Measurements from ENCODE around the gene TRIM41.

Gene TRIM41

DNA sequence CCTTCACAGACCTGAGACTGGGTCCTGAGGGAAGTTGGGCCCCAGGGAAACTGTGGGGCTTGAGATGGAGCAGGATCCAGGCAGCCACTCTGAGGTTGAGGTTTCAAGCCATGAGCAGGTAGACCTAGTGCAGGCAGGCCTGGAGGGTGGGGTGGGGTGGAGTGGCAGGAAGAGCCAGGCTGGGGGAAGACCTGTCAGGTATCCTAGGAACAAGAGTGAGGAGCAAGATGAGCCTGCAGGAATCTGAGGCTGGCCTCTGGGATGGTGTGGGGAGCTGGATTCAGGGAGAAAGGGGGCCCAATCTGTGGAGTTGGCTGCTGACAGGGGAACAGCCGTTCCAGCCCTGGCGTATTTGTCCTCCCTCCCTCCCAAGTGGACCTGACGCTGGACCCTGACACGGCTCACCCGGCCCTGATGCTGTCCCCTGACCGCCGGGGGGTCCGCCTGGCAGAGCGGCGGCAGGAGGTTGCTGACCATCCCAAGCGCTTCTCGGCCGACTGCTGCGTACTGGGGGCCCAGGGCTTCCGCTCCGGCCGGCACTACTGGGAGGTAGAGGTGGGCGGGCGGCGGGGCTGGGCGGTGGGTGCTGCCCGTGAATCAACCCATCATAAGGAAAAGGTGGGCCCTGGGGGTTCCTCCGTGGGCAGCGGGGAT lies 10.8 kb downstream of the TRIM41 start:
- no peak for DNase-seq

- DNase-seq, result no peak
Observed at GRCh38 chr5:181234455-181235306, 11.6 kb downstream of the TRIM41 start.

- no peak for DNase-seq
Observed at GRCh38 chr5:181235323-181235688, 12.2 kb downstream of the TRIM41 start.

- no peak for DNase-seq
Observed at GRCh38 chr5:181235689-181236366, 12.7 kb downstream of the TRIM41 start.

- DNase-seq, result no peak
Observed at GRCh38 chr5:181236471-181236870, 13.4 kb downstream of the TRIM41 start.

DNA sequence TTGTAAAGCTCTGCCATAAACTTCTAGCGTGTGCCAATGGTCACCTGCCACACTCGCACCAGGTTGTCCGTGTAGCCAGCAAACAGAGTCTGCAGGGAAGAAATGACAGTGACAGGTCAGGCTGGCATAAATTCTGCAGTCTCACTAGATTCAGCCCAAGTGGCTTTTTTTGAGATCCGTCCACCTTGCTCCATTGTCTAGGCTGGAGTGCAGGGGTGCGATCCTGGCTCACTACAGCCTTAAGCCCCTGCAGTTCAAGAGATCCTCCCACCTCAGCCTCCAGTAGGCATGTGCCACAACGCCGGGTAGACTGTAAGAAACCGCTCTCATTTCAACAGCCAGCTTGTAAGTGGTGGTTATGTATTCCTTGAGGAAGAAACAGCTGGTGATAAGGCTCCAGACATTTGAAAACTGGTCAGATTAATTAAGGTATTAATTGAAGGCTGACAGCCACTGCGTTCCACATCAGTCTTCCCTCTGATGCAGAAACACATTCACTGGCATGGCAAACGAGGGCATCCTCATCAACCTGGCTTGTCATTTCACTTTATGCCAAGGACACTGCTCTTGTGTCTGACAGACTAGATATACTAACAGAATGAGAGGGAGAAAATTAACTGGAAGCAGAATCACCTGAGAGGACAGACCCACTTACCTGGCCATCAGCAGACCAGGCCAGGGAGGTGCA lies 14.0 kb downstream of the TRIM41 start:
- DNase-seq, result no peak

DNA sequence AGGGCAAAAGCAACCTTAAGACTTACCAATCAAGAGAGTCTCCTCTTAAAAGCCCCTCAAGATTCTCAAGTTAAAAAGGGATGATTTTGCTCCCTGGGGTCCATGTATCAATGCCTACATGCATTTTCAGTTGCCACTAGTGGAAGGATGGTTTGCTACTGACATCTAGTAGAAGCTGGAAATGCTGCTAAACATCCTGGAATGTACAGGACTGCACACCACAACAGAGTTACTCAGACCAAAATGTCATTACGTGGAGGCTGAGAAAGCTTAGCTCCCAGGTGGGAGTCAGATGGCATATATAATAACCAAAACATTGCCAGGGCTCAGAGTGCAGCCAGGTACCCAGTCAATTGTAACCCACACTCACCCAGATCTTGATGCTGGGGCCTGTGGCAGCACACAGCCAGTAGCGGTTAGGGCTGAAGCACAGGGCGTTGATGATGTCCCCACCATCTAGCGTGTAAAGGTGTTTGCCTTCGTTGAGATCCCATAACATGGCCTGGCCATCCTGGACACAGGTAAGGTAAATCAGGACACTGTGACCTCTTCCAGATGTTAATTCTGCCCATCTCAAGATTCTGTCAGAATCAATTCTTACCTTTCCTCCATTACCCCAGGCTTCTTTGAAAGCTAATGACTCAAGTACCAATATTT lies 14.8 kb downstream of the TRIM41 start:
- DNase-seq, result no peak

DNA sequence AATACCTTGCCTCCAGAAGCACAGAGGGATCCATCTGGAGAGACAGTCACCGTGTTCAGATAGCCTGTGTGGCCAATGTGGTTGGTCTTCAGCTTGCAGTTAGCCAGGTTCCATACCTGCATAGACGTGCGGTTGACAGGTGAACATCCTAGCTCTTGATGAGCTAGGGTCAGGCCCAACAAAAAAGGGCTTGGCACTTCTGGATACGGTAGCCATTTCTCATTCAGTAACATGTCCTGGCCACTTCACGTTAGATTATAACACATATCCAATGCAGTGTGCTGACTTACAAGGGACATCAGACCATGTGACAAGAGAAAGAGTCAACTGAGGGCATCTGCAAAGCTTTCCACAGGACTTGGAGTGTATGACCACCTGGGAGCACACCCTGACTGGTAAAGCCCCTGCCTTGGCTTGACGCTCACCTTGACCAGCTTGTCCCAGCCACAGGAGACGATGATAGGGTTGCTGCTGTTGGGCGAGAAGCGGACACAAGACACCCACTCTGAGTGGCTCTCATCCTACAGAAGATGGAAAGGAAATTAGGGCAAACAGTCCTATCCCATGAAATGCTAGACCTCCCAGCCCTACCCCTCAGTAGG lies 16.1 kb downstream of the TRIM41 start:
- DNase-seq, result no peak

GRCh38 chr5:181241393-181241975 lies 18.4 kb downstream of the TRIM41 start:
- no peak for DNase-seq

DNA sequence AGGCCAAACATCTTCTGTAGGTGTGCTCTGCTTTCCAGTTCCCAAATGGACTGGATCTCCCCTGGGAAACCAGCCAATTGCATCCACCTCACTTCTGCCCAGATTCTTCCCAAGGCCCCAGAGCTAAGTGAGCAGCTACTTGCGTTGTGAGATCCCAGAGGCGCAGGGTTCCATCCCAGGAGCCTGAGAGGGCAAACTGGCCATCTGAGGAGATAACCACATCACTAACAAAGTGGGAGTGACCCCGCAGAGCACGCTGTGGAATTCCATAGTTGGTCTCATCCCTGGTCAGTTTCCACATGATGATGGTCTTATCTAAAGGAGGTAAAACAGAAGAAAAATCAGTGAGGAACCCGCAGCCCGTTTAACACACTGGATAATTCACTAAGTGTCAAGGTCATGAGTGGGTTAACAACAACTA lies 19.0 kb downstream of the TRIM41 start:
- DNase-seq, result no peak

DNA sequence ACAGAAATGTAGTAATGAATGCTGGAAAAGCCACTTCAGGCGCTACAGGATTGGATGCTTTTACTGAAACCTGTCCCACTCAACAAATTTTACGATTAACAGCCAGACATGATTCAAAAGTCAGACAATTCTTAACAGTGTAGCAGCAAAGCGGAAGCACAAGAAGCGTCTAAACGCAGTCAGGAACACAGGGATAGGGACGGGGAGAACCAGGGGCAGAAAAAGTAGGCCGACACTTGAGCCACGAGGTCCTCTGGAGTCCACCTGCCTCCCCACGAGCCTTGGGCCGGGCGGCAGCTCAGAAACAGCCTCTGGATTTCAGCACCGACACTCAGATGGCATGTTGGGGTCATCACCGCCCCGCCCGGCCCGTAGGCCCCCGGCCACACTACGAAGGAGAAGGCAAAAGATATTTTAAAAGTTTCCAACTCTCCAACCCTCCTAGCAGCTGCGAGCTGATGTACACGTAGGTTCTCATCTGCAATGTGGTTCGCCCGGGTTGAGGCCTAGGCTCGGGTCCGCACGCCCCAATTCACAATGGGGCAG lies 20.0 kb downstream of the TRIM41 start:
- DNase-seq, result no peak

DNA sequence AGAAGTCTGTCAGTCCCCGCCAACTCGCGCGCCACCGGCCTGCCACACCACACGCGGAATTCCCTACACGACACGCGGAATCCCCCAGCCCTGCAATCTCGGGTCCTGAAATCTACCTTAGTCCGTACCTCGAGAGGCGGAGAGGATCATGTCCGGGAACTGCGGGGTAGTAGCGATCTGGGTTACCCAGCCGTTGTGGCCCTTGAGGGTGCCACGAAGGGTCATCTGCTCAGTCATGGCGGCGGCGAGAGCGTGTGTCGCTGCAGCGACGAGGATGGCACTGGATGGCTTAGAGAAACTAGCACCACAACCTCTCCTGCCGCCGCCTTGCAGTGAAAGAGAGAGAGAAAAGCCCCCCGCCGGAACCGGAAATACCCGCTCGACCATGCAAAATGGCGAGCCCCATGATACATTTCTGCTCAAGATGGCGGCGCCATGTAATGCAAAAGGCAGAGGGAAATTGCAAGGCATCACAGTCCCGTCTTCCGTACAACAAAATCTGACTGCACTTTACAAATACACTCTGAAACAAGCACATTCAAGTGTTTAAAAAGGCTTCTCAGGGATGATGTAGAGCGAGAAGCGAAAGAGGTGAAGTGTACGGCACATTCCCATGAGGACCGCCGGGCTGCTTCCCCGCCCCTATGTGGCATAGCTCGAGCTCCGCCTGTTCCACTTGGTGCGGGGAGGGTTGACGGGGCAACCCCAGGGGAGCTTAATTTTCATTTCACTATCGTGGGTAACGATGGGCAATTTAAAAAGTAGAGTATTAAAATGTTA lies 20.7 kb downstream of the TRIM41 start, which contains the start of gene RACK1:
Gene RACK1 (minus strand): TSS at position 343 of the 780 bp plus-strand sequence. CDS start 106 bp downstream, at position 237.
- DNase-seq, result no peak

DNA sequence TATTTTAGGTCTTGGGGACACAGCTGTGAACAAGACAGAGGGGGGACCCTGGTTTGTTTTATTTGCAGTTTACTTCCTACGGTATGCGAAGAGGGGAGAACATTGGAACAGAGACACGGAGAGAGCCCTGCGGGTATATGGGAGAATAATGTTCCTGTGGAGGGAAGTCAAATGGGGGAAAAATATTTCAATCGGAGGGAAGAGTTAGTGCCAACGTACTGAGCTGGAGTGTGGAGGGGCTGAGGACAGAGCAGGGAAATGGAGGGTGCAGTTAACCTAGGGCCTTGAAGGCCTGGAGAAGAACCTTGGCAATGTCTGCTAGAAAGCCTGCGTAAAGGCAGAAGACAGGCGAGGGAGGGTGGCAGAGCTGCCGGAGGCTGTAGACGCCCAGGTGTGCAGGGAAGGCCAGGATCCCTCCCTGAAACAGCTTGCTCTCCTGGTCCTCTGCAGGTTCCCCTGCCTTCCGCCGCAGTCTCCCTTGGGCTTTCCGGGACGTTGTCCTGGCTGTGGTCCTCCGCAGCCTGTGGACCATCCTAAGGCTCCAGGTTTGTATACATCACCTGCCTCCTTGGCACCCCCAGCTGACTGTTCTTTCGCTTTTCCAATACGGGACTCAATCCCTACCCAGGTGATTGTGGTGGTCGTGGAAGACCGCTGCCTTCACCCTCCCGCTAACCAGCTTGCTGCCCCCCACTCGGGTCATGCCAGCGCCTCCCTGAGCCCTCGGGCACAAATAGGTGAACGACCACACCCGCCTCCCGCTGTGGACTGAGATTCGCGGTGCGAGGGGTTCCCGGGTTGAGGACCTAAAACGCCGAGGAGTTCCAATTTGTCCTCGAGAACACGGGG lies 22.6 kb downstream of the TRIM41 start:
- no peak for DNase-seq

DNA sequence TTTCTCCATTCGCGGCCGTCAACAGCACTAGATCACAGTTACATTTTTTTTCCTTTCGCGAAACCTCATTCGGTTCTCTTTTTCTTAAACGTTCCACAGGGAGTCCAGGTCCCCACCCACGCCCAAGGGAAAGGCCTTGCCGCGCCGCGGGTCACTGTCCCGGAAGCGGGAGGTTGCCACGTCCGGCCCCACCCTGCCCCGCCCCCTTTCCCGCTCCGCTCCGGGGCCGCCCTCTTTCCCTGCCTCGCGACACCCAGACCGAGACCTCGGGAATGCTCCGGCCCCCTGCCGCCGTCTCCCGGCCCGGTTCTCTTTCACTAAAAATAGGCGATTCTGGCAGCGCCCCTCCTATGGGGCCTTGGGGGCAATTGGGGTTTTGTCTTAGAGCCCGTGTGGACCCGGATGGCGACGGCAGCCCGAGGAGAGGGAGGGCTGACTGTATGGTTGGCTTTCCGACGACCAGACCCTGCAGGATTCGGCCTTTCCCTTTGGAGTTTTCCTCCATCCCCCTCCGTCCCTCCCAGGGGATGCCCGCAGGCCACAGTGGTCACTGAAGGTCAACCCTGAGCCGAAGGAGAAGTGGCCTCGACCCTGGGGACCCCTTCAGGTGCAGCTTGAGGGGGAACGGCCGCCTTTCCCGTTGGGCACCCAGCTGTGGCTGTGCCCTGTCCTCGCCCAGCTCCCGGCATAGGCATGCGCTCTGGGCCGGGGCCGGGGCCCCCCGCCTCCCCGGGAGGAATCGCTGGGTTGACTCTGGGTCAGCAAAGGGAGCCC lies 23.4 kb downstream of the TRIM41 start:
- DNase-seq, result no peak

- no peak for DNase-seq
Observed at GRCh38 chr5:181248277-181248676, 25.2 kb downstream of the TRIM41 start.

DNA sequence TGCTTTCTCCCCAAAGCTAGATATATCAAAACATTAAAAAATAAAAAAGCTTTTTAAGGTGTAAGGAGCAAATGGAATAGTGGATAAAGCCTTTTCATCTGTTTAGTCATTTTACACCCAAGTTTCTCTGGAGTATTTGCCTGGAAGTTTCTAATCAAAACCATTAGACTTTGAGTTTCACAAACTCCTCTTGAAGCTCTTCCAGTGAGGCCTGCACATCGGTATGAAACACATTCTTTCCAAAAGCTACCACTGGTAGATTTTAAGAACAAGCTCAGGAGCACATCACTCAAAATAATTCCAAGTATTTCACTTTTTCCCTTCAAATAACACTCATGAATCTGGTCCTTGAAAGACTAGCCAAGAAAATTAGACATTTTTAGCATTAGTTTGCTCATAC lies 32.2 kb downstream of the TRIM41 start:
- no peak for DNase-seq

DNA sequence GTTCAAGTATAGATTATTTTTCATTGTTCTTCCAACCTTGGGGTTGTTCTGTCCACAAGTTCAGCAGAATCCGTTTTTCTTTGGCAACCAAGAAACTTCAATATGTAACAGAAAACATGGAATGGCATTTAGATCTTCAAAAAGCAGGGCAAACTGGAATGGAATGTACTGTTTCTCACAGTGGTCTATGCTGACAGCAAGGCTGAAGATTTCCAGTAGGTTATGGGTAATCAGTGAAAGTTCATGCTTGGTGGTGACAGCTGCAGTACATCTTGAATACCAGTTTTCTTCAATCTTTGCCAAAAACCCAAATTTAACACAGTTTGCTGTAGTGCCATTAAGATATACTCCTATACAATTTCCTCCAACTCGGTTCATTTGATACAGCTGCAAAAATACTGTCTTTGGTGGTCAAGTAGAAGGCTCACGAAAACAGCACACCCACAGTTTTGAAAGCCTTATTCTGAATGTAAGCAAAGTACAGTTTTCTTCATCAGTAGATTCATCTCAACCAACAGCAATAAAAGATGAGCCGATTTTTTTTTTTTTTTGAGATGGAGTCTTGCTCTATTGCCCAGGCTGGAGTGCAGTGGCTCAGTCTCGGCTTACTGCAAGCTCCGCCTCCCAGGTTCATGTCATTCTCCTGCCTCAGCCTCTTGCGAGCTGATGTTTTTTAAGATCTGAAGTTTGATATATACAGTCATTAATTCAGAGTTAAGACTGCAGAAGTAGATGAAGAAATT lies 32.9 kb downstream of the TRIM41 start:
- DNase-seq, result no peak

GRCh38 chr5:181258576-181258975 lies 35.5 kb downstream of the TRIM41 start:
- no peak for DNase-seq

Data from NCI-H1436 treated with DMSO at 0.1 percent for 48 hours (cell line).